ENCODE results near the gene DMBT1.

DNA sequence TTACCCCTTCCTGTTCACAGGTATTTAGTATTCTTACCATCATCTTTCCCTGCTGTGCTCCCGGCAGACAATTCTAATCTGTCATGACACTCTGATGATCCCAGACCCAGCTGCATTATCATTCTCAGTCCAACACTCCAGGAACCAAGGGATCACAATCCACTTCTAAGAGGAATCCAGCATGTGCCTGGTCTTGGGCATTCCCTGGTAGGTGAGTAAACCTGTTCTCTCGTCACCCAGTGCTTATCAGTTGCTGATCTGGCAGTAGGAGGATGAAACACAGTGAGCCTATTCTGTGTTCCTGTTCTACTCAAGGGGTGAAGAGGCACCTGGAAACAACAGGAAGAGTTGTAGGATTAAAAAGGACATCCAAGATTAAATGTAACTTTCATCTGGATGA, 1.3 kb upstream of the DMBT1 start:
- TF ChIP-seq, protein P1, sequence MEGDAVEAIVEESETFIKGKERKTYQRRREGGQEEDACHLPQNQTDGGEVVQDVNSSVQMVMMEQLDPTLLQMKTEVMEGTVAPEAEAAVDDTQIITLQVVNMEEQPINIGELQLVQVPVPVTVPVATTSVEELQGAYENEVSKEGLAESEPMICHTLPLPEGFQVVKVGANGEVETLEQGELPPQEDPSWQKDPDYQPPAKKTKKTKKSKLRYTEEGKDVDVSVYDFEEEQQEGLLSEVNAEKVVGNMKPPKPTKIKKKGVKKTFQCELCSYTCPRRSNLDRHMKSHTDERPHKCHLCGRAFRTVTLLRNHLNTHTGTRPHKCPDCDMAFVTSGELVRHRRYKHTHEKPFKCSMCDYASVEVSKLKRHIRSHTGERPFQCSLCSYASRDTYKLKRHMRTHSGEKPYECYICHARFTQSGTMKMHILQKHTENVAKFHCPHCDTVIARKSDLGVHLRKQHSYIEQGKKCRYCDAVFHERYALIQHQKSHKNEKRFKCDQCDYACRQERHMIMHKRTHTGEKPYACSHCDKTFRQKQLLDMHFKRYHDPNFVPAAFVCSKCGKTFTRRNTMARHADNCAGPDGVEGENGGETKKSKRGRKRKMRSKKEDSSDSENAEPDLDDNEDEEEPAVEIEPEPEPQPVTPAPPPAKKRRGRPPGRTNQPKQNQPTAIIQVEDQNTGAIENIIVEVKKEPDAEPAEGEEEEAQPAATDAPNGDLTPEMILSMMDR (IDR thresholded peaks at IDR 0.05), result no peak
- TF ChIP-seq POLR2A (IDR thresholded peaks at IDR 0.05), result no peak
- no peak for TF ChIP-seq POLR2AphosphoS5 (IDR thresholded peaks at IDR 0.05)
- no peak for TF ChIP-seq EP300 (IDR thresholded peaks at IDR 0.05)

Data from stomach (tissue), 4 donors.